Osteocyte (in vitro differentiated cells): ENCODE data around the gene ZDBF2. TPM values are rescaled to one million over a fixed set of nuclear protein-coding genes. Genes with fewer than 3 reads are reported as not detected.

Experiments
- DNase-seq: peaks from one replicate; pipeline ENCODE4 v3.0.0; 2021; ENCODE audit warnings: mixed read lengths; ENCODE audit not compliant: unreplicated experiment; ENCODE audit errors: extremely low spot score
- H3K27ac Mint-ChIP-seq: one replicate; pipeline ENCODE4 v1.8.0; 2021; ENCODE audit warnings: mild to moderate bottlenecking, mixed read lengths; ENCODE audit not compliant: unreplicated experiment
- H3K27me3 Mint-ChIP-seq: one replicate; pipeline ENCODE4 v1.8.0; 2021; ENCODE audit warnings: mixed read lengths; ENCODE audit not compliant: unreplicated experiment
- H3K36me3 Mint-ChIP-seq: one replicate; pipeline ENCODE4 v1.8.0; 2021; ENCODE audit warnings: mixed read lengths; ENCODE audit not compliant: unreplicated experiment
- H3K4me1 Mint-ChIP-seq: one replicate; pipeline ENCODE4 v1.8.0; 2021; ENCODE audit warnings: mixed read lengths; ENCODE audit not compliant: unreplicated experiment
- H3K4me3 Mint-ChIP-seq: one replicate; pipeline ENCODE4 v1.8.0; 2021; ENCODE audit warnings: mild to moderate bottlenecking, moderate library complexity, mixed read lengths; ENCODE audit not compliant: unreplicated experiment
- H3K9me3 Mint-ChIP-seq: one replicate; pipeline ENCODE4 v1.8.0; 2021; ENCODE audit warnings: mixed read lengths; ENCODE audit not compliant: unreplicated experiment
- total RNA-seq: library from RNA; stranded (reverse); gene quantifications from 2 replicates; pipeline ENCODE4 v1.2.1, GENCODE V29; 2021
- TF ChIP-seq, protein P1 (sequence below): fragments of 200-600 bp; sonication (generic); IDR thresholded peaks from 2 replicates; pipeline ENCODE4 v1.5.0; 2021; ENCODE audit warnings: antibody characterized with exemption, mild to moderate bottlenecking, moderate library complexity

Gene ZDBF2
- total RNA-seq, 1 donor from 2014 or later = 28.8 TPM

DNA sequence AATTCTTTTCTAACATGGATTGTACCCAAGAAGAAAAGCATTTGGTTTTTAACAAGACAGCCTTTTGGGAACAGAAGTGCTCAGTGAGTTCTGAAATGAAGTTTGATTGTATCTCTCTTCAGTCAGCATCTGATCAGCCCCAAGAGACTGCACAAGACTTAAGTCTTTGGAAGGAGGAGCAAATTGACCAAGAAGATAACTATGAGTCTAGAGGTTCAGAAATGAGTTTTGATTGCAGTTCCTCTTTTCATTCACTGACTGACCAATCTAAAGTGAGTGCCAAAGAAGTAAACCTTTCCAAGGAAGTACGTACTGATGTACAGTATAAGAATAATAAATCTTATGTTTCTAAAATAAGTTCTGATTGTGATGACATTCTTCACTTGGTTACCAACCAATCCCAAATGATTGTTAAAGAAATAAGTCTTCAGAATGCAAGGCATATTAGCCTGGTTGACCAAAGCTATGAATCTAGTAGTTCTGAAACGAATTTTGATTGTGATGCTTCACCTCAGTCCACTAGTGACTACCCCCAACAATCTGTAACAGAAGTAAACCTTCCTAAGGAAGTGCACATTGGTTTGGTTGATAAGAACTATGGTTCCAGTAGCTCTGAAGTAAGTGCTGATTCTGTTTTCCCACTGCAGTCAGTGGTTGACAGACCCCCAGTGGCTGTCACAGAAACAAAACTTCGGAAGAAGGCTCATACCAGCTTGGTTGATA is 31.2 kb downstream of the ZDBF2 start:
- DNase-seq = no peak
- H3K4me3 Mint-ChIP-seq = no peak overlapping the region
- peaks cover 2% of the 10 kb centered on the region for H3K4me1 Mint-ChIP-seq
- TF ChIP-seq, protein P1, sequence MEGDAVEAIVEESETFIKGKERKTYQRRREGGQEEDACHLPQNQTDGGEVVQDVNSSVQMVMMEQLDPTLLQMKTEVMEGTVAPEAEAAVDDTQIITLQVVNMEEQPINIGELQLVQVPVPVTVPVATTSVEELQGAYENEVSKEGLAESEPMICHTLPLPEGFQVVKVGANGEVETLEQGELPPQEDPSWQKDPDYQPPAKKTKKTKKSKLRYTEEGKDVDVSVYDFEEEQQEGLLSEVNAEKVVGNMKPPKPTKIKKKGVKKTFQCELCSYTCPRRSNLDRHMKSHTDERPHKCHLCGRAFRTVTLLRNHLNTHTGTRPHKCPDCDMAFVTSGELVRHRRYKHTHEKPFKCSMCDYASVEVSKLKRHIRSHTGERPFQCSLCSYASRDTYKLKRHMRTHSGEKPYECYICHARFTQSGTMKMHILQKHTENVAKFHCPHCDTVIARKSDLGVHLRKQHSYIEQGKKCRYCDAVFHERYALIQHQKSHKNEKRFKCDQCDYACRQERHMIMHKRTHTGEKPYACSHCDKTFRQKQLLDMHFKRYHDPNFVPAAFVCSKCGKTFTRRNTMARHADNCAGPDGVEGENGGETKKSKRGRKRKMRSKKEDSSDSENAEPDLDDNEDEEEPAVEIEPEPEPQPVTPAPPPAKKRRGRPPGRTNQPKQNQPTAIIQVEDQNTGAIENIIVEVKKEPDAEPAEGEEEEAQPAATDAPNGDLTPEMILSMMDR = no peak
- peaks cover 14% of the 10 kb centered on the region for H3K9me3 Mint-ChIP-seq
- H3K36me3 Mint-ChIP-seq = peaks cover 62% of the 10 kb centered on the region
- no peak overlapping the region for H3K27ac Mint-ChIP-seq
- H3K27me3 Mint-ChIP-seq = no peaks in the 10 kb centered on the region

DNA sequence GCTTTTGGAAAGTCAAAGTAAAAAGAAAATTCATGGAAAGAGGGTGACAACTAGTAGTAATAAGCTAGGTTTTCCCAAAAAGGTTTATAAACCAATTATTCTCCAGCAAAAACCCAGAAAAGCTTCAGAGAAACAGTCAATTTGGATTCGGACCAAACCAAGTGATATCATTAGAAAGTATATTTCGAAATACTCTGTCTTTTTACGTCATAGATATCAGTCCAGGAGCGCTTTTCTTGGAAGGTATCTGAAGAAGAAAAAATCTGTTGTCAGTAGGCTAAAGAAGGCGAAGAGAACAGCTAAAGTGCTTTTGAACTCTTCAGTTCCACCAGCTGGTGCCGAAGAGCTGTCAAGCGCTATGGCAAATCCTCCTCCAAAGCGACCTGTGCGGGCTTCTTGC is 36.6 kb downstream of the ZDBF2 start:
- Mint-ChIP-seq H3K4me3 (no peak overlapping the region), H3K36me3 (peaks cover 48% of the 10 kb centered on the region), H3K27ac (no peak overlapping the region), H3K27me3 (no peaks in the 10 kb centered on the region), H3K9me3 (peaks cover 14% of the 10 kb centered on the region), H3K4me1 (no peaks in the 10 kb centered on the region)
- no peak for DNase-seq
- TF ChIP-seq, protein P1 = no peak

- peaks cover 10% of the 10 kb centered on the region for H3K9me3 Mint-ChIP-seq
- no peaks in the 10 kb centered on the region for H3K4me1 Mint-ChIP-seq
- DNase-seq = no peak
- H3K27ac Mint-ChIP-seq = no peak overlapping the region
- TF ChIP-seq, protein P1 = no peak
- H3K27me3 Mint-ChIP-seq = no peaks in the 10 kb centered on the region
- H3K36me3 Mint-ChIP-seq = peaks cover 28% of the 10 kb centered on the region
- H3K4me3 Mint-ChIP-seq = no peak overlapping the region
Measured at GRCh38 chr2:206316141-206316540, 41.7 kb downstream of the ZDBF2 start.

- TF ChIP-seq, protein P1 = no peak
- Mint-ChIP-seq H3K27me3 (no peaks in the 10 kb centered on the region), H3K4me3 (no peak overlapping the region), H3K27ac (no peak overlapping the region), H3K36me3 (peaks cover 12% of the 10 kb centered on the region), H3K9me3 (peaks cover 7% of the 10 kb centered on the region), H3K4me1 (no peaks in the 10 kb centered on the region)
- DNase-seq = no peak
Measured at GRCh38 chr2:206323033-206323432, 48.6 kb downstream of the ZDBF2 start.

- TF ChIP-seq, protein P1 = no peak
- no peak overlapping the region for H3K27ac Mint-ChIP-seq
- no peaks in the 10 kb centered on the region for H3K27me3 Mint-ChIP-seq
- no peak for DNase-seq
- H3K36me3 Mint-ChIP-seq = peaks cover 7% of the 10 kb centered on the region
- no peaks in the 10 kb centered on the region for H3K4me1 Mint-ChIP-seq
- peaks cover 7% of the 10 kb centered on the region for H3K9me3 Mint-ChIP-seq
- H3K4me3 Mint-ChIP-seq = no peak overlapping the region
Measured at GRCh38 chr2:206323486-206323885, 49.0 kb downstream of the ZDBF2 start.
